Measurements from ENCODE around the gene NFIC.
"Not testable (repeated sequence)": the region's sequence is repeated elsewhere in the genome, so short reads cannot be mapped to it uniquely, and the experiment has no call there.

The NFIC gene

DNA sequence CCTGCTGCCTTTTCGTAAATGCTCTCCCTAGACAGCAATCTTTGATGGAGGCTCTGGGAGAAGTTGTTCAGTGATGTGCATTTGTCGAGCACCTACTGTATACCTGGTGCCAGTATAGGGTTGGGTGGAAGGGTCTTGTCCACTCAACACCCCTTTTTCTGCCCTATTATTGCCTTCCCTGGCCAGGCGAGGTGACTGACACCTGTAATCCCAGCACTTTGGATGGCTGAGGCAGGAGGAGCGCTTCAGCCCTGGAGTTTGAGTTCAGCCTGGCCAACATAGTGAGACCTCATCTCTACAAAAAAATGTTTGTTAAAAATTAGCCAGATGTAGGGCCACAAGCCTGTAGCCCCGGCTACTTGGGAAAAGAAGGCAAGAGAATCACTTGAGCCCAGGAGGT lies 49.3 kb downstream of the NFIC start:
- no peak for DNase-seq (ENCODE audit: extremely low read depth in 1 of 2, low read depth in 1 of 2)

DNA sequence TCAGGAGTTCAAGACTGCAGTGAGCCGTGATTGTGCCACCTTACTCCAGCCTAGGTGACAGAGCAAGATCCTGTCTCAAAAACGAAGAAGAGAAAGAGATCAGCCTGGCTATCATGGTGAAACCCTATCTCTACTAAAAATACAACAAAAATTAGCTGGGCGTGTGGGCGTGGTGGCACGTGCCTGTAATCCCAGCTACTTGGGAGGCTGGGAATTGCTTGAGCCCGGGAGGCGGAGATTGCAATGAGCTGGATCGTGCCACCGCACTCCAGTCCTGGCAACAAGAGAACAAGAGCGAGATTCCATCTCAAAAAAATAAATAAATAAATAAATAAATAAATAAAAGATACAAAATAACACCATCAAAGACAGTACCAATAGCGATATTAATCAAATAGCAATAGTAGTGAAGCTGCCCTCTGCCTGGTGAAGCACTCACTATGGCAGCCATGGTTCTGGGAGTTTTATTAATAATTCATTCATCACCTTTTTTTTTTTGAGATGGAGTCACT lies 53.9 kb downstream of the NFIC start:
- DNase-seq (ENCODE audit: extremely low read depth in 1 of 2, low read depth in 1 of 2) = no peak

DNA sequence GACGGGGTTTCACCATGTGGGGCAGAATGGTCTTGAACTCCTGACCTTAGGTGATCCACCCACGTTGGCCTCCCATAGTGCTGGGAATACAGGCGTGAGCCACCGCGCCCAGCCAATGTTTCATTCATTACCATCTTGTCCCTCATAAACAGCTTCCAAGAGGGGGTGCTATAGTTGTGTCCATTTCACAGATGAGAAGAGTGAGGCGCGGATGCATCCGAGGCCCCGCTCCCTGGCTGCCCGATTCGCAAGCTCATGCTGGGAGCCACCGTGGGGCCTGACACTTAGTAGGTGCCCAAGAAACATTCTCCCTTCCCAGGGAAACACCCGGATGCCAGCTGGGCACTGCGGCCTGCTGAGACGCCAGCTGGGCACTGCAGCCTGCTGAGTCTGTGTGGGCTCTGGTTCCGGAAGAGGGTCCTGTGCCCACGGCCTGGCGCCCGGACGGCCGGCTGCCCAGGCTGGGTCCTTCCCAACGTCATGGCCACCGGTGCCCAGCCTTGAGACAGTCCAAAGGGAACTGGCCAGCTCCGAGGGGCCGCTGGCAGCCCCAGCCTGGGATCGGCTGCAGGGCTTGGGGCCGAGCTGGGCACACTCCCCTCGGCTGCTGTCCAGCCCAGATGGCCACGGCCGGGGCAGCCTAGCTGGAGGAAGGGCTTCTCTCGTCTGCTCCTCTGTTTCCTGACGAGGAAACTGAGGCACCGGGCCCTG lies 54.7 kb downstream of the NFIC start:
- no peak for DNase-seq (ENCODE audit: extremely low read depth in 1 of 2, low read depth in 1 of 2)

DNA sequence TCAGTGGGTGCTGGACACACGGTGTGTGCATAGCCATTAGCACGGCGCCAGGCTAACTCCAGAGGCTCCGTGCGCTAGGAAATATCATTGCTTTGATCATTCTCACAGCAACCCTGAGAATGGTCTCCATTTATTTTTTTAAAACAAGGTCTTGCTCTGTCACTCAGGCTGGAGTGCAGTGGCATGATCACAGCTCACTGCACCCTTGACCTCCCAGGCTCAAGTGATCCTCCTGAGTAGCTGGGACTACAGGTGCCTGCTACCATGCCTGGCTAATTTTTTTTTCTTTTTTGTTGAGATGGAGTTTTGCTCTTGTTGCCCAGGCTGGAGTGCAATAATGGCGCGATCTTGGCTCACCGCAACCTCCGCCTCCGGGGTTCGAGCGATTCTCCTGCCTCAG lies 55.3 kb downstream of the NFIC start:
- not testable (repeated sequence) for DNase-seq (ENCODE audit: extremely low read depth in 1 of 2, low read depth in 1 of 2)

DNA sequence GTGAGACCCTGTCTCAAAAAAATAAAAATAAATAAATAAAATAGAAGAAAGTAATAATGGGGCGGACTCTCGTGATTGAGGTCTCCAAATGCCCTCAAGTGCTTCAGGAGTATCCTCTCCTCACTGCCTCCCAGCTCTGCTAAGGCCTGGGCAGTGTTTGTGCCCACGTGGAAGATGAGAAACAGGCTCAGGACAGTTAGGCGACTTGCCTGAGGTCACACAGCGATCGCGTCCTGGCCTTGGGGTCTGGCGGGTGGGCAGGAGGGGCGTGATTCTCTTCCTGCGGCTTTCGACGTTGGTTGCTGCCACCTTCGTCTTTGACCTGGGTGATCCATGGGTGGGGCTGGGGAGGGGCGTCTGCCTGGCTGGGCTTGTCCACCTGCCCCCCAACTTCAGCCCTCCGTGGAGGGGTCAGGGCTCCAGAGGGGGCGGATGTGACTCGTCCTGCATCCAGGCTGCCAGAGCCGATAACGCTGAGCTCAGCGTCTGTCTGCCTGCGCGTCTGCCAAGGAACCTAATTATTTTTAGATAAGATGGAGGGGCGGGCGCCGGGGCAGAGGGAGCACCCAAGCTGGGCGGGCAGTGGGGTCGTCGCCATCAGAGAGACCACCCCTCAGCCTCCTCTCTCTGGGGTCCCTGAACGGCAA lies 56.9 kb downstream of the NFIC start:
- no peak for DNase-seq (ENCODE audit: extremely low read depth in 1 of 2, low read depth in 1 of 2)

DNA sequence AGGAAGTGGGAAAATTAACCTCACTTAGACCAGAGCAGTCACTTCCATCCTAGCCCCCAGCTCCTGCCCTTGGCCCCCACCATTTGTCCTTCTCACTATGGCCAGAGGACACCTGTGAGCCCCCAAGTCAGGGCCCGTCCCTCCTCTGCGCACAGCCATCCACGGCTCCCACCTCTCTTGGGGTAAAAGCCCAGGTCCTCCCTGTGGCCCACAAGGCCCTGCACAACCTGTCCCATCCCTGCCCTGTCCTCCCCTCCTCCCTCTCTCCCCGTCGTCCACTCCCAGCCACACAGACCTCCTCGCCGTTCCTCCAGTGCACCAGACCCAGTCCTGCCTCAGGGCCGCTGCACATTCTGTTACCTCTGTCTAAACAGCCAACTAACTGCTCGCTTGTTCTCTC lies 60.0 kb downstream of the NFIC start:
- DNase-seq (ENCODE audit: extremely low read depth in 1 of 2, low read depth in 1 of 2) = no peak

DNA sequence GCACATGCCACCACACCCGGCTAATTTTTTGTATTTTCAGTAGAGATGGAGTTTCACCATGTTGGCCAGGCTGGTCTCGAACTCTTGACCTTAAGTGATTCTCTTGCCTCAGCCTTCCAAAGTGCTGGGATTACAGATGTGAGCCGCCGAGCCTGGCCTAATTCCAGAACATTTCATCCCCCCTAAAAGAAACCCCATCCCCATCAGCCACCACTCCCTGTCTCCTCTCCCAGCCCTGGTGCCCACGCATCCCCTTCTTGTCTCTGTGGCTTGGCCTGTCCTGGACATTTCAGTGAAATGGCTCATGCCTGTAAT lies 63.9 kb downstream of the NFIC start:
- not testable (repeated sequence) for DNase-seq (ENCODE audit: extremely low read depth in 1 of 2, low read depth in 1 of 2)

DNA sequence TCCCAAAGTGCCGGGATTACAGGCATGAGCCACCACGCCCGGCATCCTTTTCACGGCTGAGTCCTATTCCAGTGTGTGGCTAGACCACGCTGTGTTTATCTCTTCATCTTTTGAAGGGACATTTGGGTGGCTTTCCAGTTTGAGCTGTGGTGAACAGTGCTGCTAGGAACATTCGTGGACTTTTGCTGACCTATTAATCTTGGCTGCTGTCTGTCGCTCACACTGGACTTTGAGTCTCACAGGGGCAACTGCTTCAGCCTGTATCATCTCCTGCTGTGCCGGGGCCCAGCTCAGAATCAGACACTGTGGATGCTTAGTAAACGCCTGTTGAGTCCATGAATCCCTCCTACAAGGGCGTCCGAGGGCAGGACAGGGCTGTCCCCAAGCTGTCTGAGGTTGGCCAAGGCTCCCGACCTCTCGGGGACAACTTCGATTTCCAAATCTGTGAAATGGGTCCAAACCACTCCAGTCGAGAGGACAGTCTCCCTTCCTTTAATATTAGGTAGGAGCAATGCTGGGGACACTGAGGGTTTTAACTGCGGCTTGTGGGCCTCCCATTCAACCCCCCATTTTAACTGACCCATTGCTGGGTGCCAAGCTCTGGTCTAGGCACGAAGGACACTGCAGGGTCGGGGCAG lies 65.5 kb downstream of the NFIC start:
- no peak for DNase-seq (ENCODE audit: extremely low read depth in 1 of 2, low read depth in 1 of 2)

DNA sequence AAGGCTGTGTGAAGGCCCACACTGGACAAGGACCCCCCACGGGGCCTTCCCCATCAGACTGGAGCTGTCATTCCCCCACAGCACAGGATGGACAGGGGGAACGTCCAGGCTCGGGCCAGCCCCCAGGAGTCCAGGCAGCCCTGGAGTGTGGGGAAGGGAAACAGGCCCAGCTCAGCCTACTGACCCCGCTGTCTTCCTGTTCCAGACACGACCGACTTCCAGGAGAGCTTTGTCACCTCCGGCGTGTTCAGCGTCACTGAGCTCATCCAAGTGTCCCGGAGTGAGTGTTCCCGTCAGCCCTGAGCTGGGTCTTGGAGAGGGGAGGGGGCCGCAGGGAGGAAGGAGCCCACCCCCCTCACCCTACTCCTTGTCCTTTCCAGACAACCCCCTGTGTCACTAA lies 66.9 kb downstream of the NFIC start:
- no peak for DNase-seq (ENCODE audit: extremely low read depth in 1 of 2, low read depth in 1 of 2)

DNA sequence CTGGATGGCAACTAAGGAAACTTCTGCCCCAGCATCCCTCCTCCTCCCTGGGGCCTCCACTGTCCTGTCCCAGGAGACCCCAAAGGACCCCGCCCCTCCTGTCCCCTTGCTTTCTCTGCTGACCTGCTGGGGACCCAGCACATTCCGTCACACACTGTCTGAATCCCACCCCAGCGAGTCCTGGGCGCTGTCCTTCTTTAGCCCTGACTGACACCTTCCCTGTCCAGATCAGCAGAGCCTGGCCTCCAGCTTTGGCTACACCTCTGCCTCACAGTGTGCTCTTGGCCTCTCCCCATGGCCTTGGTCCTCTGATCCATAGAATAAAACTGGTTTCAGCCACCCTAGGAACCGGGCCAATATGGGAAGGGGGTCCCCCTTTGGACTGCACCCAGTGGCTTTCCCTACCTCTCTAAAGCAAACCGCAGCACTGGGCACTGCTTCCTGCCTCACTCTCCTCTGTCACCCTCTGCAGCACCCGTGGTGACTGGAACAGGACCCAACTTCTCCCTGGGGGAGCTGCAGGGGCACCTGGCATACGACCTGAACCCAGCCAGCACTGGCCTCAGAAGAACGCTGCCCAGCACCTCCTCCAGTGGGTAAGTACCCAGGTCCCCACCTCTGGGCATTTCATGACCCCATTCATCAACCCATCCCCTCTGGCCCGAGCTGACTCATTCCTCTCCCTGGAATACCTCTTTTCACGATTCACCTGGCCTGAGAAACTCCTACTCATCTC lies 67.6 kb downstream of the NFIC start:
- no peak for DNase-seq (ENCODE audit: extremely low read depth in 1 of 2, low read depth in 1 of 2)

DNA sequence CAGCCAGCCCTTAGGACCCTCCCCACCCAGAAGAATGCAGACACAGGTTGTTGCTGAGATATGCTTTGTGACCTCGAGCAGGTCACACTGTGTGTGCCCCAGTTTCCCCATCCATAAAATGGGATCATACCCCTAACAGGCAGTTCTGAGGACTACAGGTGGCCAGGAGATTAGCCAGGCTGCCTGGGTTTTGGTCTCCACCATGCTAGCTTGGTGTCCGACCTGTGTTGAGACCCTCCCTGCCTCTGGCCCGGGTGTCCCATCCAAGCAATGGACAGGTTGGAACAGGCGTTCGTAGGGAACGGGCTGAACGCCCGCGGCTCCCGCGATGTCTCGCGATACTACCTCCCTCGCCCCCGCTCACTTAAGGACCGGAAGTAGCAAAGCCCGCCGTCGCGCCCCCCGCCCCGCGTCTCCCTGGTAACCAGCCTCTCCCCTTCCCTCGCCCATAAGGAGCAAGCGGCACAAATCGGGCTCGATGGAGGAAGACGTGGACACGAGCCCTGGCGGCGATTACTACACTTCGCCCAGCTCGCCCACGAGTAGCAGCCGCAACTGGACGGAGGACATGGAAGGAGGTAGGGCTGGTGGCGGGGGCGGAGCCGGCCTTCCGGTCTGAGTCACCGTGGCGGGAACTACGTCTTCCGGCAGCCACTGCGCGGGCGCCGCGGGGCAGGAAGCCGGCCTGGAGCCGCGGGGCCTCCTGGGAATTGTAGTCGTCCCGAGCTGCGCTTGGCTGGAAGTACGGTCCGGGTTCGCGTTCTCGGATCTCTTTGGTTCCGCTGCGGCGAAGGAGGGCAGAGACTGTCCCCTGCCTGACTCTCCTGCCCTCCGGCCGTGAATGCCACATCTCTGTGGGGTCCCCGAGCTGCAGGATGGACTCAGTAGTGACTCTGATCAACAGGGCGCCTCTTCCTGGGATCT lies 68.5 kb downstream of the NFIC start:
- DNase-seq (ENCODE audit: extremely low read depth in 1 of 2, low read depth in 1 of 2) = peak; percentile 92 to 95

DNA sequence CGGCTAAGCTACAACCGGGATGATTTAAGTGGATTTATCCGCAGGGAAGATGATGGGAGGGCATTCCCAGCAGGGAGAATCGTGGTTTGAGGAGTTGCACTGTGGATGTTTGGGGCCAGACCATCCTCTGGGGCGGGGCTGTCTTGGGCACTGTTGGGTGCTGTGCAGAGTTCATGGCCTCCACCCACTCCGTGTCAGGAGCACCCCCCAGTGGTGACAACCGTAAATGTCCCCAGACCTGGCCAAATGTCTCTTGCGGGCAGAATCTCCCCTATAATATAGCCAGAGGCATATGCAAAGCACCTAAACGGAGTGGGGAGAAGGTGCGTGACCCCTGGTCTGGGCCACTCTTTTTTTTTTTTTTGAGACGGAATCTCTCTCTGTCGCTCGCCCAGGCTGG lies 73.7 kb downstream of the NFIC start:
- peak; percentile 21 to 49 for DNase-seq (ENCODE audit: extremely low read depth in 1 of 2, low read depth in 1 of 2)

DNA sequence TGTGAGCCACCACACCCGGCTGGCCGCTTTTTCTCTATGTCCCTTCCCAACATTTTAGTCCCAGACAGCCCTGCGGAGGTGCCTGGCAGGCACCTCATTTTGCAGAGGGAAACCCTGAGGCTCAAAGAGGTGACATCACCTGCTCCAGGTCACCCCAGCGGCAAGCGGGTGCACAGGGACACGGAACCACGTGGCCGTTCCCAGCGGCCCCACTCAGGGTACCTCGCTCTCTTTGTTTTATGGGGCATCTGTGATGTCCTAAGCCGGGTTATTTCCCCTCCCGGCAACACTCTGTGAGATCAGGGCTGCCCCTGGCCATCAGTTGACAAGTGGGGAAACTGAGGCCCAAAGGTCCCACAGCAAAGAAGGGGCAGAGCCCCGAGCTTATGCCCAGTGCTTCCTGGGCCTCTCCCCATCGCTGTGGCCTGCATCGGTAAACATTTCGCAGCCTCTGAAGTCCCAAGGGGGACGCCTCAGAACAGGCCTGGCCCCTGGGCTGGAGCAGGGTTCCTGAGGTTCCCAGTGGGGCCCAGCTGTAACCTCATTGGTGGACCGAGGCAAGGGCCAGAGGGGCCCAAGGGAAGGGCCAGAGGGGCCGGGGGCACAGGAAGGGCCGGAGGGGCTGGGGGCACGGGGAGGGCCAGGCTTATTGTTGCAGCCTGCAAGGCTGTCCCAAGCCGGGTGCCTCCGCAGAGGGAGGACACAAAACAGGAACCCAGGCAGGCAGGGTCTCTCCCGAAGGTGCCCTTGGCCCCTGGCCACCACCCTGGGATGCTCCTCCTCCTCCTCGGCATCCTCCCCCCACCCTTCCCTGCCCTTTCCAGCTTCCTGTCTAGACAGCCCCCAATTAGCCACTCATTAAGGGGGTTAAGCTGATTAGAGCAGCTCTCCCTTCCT lies 75.0 kb downstream of the NFIC start:
- DNase-seq (ENCODE audit: extremely low read depth in 1 of 2, low read depth in 1 of 2) = no peak

DNA sequence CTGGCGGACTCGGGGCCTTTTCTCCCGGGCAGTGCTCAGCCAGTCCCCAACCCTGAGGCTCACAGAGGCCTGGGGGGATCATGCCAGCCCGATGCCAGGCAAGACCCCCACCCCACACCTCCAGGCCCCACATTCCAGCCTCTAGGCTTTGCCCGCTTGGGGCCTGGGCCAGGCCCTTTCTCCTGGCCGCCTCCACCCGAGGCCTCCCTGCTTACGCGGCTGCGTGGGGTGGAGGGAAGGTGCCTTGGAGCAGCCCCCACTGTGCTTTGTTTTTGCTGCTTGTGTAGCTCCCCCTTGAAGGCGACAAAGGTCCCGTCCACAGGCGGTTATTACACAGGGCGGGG lies 75.6 kb downstream of the NFIC start:
- no peak for DNase-seq (ENCODE audit: extremely low read depth in 1 of 2, low read depth in 1 of 2)

DNA sequence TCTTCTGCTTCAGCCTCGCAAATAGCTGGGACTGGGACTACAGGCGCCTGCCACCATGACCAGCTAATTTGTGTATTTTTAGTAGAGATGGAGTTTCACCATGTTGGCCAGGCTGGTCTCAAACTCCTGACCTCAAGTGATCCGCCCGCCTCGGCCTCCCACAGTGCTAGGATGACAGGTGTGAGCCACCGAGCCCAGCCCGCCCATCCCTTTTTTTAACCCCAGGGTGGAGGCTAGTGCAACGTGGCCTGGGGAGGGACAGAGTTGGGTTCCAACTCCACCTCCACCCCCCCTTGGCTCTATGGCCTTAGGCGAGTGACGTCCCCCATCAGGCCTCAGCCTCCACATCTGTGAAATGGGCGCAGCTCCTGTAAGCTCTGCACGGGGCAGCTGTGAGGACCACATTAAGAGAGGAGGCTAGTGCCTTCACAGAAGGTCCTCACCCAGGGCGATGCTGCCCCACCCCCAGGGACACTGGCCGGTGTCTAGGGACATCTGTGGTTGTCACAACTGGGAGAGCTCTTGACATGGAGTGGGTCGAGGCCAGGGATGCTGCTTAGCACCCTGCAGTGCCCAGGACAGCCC lies 76.2 kb downstream of the NFIC start:
- no peak for DNase-seq (ENCODE audit: extremely low read depth in 1 of 2, low read depth in 1 of 2)

DNA sequence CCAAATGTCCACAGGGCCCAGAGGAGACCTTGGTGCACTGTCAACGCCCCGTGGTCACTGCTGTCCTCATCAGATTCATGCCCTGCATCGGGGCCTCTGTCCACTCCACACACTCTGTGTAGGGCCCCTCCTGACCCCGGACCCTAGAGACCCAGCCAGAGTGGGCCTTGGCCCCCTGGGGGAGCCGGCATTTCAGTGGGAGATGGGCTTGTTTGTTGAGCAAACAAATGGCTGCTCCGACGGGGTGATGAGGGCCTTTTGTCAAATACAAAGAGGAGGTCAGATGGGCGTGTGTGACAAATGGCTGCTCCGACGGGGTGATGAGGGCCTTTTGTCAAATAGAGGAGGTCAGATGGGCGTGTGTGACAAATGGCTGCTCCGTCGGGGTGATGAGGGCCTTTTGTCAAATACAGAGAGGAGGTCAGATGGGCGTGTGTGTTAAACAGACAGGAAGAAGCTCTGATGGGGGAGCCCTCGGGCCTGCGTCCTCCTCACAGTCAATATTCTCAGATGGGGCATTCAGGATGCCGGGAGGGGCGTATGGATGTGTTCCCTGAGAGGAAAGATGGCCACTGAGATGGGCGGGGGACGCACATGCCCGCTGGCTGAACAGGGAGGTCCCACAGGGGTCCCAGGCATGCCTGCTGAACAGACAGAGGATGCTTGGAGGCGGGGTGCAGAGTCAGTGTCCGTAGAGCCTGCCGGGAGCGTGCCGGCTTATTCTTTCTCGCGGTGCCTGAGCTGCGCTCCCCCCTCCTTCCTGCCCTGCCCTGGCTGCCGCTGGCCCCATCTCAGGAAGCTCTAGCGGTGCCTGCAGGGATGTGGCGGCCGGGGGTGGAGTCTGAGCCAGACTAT lies 77.7 kb downstream of the NFIC start:
- DNase-seq (ENCODE audit: extremely low read depth in 1 of 2, low read depth in 1 of 2) = no peak

DNA sequence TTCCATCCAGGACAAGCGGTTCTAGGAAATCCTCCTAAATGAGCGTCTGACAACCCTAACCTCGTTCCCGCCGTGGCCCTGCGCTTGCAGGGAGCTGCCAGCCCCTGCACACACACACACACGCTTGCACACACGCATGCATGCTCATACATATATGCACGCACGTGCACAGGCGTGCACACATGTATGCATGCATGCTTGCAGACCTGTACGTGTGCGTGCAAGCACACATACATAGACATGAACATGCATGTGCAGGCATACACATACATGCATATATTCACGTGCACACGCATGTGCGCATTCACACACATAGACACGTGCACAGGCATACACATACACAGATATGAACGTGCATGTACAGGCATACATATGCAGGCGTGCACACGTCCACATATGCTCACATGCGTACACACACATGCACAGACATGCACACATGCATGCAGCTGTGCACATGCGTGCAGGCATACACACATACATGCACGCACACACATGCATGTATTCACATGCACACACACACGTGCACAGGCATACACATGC lies 78.4 kb downstream of the NFIC start:
- DNase-seq (ENCODE audit: extremely low read depth in 1 of 2, low read depth in 1 of 2) = no peak

DNA sequence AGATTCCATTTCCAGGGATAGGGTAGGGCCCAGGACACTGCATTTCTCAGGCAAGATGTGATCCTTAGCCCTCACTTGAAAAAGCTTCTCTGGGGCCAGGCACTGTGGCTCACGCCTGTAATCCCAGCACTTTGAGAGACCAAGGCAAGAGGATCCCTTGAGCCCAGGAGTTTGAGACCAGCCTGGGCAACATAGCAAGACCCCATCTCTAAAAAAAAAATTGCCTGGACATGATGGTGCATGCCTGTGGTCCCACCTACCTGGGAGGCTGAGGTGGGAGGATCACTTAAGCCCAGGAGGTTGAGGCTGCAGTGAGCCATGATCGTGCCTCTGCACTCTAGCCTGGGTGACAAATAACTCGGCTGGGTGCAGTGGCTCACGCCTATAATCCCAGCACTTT lies 80.3 kb downstream of the NFIC start:
- not testable (repeated sequence) for DNase-seq (ENCODE audit: extremely low read depth in 1 of 2, low read depth in 1 of 2)
